Tibial nerve (tissue), 3 donors: ENCODE measurements around the gene GRB2.

Experiments used
- CTCF ChIP-seq, 5 experiments: fragments of 200-600 bp in 3 of 5; fragments of 450-650 bp in 2 of 5; sonication (generic) in 3 of 5; IDR thresholded peaks; one replicate each; pipeline ENCODE4 v1.5.1; 2016 to 2019; ENCODE audit warnings: antibody characterized with exemption in 5 of 5, mild to moderate bottlenecking in 3 of 5, moderate library complexity in 2 of 5
- POLR2A ChIP-seq, 2 donors: fragments of 450-650 bp; IDR thresholded peaks; one replicate each; pipeline ENCODE4 v1.6.1; 2017; ENCODE audit warnings: antibody characterized with exemption in 2 of 2, mild to moderate bottlenecking in 2 of 2, moderate library complexity in 2 of 2

- no peak for TF ChIP-seq CTCF (IDR thresholded peaks at IDR 0.05)
- no peak for TF ChIP-seq POLR2A (IDR thresholded peaks at IDR 0.05)
These were observed 741 bp upstream of the GRB2 start for GRCh38 chr17:75406222-75406615.
